Measurements from ENCODE around the gene DNM3.

DNA sequence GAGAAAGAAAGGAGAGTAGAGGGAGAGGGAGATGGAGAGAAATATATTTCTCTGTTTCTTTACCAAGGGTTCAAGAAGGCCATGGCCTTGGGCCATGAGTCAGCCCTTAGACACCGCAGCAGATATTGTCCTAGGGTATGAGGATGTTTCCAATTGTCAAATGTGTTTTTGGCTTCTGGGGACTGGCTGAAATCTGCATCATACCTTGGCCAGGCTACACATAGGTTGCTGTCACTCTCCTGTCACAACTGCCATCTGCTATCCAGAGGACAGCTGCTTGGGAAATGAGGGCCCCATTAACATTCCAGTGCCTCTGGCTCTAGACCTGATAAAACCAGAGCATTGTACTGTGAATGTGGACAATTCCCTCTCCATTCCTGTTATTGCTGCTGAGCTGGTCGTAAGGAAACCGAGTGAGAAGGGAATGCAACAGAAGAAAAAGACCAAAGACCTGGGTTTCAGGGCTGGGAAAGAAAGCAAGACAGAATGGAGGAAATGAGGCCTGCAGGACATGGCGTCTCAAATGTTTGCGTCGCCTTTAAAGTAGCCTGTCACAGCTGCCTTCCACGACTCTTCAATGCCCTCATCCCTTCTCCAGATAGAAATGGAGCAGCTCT lies 611.3 kb downstream of the DNM3 start:
- TF ChIP-seq, protein P1, sequence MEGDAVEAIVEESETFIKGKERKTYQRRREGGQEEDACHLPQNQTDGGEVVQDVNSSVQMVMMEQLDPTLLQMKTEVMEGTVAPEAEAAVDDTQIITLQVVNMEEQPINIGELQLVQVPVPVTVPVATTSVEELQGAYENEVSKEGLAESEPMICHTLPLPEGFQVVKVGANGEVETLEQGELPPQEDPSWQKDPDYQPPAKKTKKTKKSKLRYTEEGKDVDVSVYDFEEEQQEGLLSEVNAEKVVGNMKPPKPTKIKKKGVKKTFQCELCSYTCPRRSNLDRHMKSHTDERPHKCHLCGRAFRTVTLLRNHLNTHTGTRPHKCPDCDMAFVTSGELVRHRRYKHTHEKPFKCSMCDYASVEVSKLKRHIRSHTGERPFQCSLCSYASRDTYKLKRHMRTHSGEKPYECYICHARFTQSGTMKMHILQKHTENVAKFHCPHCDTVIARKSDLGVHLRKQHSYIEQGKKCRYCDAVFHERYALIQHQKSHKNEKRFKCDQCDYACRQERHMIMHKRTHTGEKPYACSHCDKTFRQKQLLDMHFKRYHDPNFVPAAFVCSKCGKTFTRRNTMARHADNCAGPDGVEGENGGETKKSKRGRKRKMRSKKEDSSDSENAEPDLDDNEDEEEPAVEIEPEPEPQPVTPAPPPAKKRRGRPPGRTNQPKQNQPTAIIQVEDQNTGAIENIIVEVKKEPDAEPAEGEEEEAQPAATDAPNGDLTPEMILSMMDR (IDR thresholded peaks at IDR 0.05; ENCODE audit: low read length), result no peak
- no peak for TF ChIP-seq EZH2phosphoT487 (IDR thresholded peaks at IDR 0.05; ENCODE audit: low read length)
